NCI-H2196 treated with DMSO at 0.1 percent for 48 hours (cell line): ENCODE results near the gene KLLN.
"Not testable (repeated sequence)": the region's sequence is repeated elsewhere in the genome, so short reads cannot be mapped to it uniquely, and the experiment has no call there.

Experiments used
- DNase-seq: peaks from one replicate; lab custom pipeline; 2025; ENCODE audit not compliant: unreplicated experiment; lab: John Stamatoyannopoulos, UW

Gene KLLN

DNA sequence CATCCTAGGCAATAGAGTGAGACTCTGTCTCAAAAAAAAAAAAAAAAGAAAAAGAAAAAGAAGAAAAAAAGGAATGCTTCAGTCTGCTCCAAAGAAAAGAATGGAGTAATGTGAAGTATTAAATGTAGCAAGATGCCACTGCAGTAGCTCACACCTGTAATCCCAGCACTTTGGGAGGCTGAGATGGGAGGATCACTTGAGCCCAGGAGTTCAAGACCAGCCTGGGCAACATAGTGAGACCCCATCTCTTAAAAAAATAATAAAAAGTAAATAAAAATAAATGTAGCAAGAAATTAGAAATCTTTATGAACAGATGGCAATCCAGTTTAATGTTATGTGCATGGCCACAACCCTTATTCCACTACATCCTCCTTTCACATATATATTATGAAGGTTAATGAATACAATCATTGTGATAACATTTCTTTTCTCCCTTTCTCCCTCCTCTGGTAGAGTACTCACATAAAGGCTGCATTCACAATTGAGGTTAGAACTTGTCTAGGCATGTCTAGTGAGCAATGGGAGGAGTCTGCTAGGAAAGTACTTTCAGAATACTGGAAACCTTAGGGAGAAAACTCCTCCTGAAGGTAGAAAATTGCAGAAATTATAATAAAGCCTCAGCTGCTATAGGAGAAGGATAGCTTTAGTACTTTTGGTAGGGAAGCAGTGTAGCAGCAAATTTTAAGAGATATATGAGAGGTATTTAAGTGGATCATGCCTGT is 20.4 kb downstream of the KLLN start:
- DNase-seq = no peak

DNA sequence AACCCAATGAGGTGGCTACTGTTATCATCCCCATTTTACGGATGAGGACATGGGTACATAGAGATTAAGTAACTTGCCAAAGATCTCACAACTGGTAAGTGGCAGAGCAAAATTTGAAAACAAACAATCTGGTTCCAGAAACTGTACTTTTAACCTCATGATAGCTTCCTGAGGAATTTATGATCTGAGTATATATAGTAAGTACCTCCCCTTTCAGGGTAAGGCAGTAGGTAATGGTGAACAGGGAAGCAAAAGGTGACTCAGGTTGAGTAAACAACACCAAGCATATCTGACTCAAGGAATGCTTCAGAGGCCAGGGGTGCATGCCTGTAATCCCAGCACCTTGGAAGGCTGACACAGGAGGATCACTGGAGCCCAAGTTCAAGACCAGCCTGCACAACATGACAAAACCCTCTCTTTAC is 21.1 kb downstream of the KLLN start:
- no peak for DNase-seq

DNA sequence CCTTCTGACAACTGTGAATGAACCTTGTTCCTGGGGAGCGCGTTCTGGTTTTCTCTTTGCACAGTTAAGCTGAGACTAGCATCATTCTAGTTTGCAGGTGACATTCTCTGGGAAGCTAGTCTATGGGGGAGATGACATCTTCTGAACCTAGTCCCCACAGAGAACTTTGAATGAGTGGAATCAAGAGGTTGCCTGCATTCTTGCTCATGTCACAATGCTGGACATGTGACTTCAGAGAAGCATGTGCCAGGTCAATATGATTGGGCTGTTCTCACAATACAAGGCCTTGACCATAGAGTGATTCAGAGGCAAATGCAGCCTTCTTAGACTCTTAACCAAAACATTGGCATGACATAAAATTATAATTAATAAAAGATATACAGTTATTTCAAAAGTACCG is 22.1 kb downstream of the KLLN start:
- no peak for DNase-seq

DNA sequence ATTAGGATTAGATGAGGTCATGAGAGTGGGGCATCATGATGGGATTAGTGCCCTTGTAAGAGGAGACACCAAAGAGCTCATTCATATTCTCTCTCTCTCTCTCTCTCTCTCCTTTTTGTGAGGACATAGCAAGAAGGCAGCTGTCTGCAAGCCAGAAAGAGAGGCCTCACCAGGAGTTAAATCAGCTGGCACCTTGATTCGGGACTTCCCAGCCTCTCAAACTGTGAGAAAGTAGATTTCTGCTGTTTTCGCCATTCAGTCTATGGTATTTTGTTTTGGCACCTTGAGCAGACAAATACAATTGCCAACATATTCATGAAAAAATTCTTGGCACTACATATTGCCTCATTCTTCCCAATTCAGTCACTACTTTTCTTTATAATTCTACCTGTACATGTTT is 24.7 kb downstream of the KLLN start:
- DNase-seq = no peak

DNA sequence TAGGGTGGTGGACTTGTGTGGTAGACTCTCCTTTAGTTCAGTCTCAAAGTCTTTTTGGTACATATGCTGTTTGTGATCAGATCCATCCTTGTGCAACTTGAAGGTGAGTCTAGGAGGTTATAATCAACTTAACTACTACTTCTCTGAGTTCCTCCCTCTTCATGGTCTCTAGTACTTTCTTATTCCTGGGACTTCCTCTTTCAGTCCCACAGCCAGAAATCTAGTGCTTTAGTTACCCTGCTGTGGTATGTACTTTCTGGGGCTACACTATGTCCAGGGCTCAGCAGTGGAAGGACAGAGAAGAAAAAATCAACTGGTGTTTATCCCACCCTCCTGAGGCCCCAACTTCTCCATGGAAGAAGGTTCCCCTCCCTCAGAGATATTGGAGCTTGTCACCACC is 25.9 kb downstream of the KLLN start:
- DNase-seq = no peak

DNA sequence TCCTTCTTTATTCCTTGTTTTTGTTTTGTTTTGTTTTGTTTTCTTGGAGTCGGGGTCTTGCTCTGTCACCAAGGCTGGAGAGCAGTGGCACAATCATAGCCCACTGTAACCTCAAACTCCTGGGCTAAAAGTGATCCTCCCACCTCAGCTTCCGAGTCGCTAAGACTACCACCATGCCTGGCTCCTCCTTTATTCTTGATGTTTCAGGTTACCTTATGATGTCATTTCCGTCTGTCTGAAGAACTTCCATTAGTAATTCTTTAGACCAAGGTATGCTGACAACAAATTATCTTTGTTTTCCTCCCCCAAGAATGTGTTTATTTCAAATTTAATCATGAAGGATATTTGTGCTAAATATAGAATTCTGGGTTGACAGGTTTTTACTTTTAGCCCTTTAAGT is 27.2 kb downstream of the KLLN start:
- DNase-seq = no peak

DNA sequence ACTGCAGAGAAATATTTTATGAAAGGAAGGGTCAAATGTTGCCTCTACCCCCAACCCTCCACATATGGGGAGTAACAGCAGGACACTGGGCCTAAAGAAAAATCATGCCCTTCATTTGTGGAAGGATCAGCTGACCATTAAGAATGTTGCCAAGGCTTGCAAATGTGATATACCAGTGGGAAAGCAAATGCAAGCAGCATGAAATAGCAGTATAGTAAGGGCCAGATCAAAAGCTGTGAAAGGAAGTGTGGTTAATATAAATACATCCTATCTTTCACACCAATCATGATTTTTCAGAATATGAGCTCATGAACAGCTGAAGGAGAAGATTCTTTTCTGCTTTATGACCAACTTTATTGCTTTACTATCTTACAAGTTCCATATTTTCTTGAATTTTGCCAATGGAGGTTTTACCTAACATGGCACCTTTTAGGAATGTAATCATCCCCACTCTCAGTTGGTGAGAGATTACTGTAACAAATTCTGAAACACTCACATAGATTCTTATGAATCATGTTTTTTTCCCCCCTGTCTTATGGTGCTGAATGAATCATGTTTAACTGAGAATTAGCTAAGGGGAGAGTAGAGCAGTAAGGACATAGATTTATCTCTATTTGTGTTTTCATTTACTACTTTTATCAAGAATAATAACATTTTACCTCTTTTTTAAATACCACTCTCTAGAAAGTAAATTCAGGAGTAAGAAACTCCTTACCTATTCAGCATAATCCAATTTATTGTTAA is 33.2 kb downstream of the KLLN start:
- no peak for DNase-seq

DNA sequence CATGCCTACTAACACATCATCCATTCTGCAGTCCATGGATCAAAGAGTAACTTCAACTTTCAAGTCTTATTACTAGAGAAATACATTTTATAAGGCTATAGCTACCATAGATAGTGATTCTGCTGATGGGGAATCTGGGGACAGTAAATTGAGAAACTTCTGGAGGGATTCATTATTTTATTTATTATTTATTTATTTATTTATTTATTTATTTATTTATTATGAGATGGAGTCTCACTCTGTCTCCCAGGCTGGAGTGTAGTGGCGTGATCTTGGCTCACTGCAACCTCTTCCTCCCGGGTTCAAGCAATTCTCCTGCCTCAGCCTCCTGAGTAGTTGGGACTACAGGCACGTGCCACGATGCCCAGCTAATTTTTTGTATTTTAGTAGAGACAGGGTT is 34.3 kb downstream of the KLLN start:
- DNase-seq = not testable (repeated sequence)

DNA sequence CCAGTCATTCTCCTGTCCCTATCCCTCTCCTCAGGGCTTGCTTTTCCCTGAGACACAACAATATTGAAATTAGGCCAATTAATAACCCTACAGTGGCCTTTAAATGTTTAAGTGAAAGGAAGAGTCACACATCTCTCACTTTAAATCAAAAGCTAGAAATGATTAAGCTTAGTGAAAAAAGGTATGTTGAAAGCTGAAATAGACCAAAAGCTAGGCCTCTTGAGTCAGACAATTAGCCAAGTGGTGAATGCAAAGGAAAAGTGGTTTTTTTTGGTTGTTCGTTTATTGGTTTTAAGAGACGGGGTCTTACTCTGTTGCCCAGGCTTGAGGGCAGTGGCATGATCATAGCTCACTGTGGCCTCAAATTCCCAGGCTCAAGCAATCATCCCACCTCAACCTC is 35.7 kb downstream of the KLLN start:
- no peak for DNase-seq

DNA sequence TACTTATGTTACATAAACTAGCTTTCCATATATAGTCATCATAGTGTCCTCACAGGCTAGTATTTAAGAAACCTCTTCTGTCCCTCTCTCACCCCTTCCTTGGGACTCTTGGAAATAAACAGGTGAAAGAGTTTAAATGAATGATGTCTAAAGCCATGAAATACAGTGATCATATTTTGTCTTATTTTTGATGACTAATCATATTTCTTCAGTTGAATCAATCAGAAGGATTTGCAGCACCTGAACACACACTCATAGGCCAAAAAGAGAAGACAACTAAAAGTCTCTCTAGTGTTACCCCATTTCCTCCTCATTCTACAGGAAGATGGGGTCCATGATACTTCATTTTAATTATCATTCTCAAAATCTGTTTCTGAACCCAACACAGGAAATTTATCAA is 36.7 kb downstream of the KLLN start:
- DNase-seq = no peak

DNA sequence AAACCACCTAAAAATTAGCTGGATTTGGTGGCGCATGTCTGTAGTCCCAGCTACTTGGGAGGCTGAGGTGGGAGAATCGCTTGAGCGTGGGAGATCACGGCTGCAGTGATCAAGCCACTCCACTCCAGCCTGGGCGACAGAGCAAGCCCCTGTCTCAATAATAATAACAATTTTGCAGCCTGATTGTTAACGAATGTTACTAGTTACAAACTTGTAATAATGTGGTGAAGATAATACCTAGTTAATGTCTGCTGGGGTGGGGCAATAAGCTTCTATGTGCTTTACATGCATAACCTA is 44.1 kb downstream of the KLLN start:
- no peak for DNase-seq

DNA sequence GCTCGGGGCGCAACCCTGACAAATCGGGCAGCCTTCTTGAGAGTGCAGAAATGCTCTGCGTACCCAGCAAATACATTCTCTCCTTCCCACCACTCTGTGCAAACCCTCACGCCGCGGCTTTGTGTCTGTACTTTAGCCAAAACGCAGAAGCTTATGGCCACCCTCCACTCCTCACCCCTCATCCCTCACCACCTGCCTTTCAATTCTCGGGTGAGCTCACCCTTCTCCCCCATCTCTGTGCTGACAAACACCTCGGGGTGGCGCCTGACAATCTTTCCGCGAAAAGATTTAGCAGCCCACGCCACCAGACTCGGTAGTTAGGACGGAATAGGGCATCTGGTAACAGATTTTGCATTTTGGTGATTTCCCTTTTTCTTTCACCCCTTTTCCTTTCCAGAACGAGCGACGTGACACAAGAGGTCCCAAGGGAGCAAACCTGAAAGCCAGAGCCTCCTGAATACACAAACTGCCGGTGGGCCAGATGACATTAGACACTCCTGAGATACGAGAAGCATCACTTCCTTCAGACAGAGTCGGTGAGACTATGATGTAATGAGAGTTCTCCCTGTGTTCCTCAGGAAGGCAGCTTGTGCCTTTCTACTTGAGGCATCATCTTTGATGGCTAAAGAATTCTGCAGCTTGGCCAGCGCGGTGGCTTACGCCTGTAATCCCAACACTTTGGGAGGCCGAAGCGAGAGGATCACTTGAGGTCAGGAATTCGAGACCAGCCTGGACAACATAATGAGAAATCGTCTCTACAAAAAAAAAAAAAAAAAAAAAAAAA is 44.6 kb downstream of the KLLN start:
- DNase-seq = no peak

DNA sequence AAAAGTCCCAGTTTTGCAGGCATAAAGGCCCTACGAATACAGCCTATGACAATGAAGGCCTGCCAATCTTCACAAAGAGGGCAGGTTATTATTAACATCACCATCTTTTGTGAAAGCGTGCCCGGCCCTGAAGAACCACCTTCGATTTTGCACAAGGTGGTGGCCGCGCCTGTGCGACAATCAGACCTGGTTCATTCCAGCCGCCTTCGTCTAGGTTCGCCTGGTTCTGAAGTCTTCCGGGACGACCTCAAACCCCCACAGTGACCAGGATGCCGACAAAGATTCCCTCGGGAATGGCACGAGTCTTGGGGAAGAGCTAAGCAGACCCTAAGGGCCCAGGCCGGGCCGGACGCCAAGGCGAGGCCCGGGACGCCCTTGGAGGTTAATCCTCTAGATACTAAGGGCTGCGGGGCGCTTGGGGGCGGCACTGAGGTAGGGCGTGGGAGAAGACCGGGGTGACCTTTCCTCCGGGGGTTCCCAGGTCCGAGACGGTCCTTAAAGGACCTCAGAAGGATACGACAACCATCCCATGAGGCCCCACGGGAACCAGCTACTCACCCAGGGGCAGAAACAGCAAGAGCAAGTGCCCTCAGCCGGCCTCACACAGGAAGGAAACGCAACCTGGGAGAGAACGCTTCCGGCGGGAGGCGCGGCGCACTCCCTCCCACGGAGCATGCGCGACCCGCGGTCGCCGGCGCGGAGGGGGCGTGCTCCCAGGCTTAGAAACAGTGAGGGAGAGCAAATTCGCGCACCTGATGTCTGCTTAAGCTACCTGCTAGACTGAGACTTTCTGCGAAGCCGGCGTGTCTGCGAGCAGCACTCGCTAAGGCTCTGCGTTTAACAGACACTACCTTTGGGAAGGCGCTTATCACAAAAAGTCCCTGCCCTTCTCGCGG is 45.5 kb downstream of the KLLN start, which contains the start of gene ATAD1:
ATAD1 (minus strand) TSS at position 618 of the 896 bp plus-strand sequence. CDS start 3,627 bp downstream, outside the sequence.
- peak; percentile 58 for DNase-seq

DNA sequence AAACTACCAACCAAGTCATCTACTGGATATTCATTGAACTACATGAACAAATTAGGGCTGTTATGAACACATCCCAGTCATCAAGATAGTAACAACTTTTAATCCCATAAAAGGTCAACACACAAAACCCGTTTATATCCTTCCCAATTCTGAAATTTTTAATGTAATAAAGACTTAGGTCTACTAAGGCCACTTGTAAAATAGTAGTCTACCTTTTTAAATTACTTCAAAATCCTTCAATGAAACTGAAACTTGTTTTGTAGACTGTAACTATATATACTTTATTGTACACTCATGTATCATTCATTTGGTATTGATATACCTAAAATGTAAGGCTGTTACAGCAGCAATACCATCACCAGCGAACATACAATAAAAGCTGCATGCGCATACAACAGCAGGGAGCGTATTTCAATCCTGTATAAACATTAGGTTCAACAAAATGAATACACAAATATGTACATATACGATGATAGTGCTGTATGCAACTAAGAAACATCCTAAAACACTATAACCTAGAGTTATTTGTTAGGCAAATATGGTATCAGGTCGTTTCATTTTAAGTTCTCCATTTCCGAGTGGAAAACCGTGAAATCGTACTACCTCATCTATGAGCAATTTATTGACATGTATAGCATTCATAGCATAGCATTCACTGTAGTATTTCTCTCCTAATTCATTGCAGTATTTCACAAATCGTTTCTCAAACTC is 46.3 kb downstream of the KLLN start:
- DNase-seq = no peak

DNA sequence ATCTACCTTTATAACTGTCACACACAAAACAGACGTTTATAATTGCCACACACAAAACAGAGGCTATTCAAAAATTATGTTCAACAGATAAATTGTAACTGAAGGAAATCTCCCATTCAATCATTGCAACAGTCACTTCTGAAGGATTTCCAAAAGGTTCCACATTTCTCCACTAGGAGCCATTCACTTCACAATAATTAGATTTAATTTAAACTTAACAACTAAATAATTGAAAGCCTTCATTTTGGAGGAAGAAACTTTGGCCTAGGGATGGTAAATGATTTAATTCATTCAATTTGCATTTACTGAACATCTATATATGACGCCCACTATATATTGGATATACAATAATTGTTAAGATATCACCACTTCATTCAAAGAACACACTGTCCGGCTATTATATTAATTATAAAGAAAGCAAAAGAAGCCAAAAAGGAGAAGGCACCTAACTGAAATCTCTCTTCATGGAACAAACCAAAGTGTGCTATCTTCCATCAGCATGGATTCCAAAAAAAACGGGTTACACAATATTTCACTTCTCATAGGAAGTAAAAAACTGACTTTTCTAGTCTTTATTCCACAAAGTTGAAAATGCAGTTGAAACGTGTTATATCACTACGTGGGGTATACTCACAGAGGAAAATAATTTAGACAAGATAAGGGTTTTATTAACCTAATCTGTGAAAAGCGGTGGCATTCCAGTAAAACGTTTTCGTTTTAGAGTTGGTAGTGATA is 47.0 kb downstream of the KLLN start:
- DNase-seq = no peak
